GM12878 (cell line): ENCODE results near the gene SLC36A3. TPM values are rescaled to one million over a fixed set of nuclear protein-coding genes. Genes with fewer than 3 reads are reported as not detected.

ENCODE experiments used
- CBX3 ChIP-seq: fragments of 200-600 bp; sonication (generic); IDR thresholded peaks from 2 replicates; pipeline ENCODE4 v1.6.1; 2016; ENCODE audit warnings: low read depth, borderline replicate concordance
- CHD2 ChIP-seq: IDR thresholded peaks from 2 replicates; pipeline ENCODE4 v1.6.1; 2011; ENCODE audit warnings: low read depth, low read length, improper control_type of control experiment, borderline replicate concordance
- CREB1 ChIP-seq: IDR thresholded peaks from 2 replicates; pipeline ENCODE4 v1.6.1; 2012; ENCODE audit warnings: low read depth, mild to moderate bottlenecking, inconsistent platforms
- EP300 ChIP-seq, 2 experiments: fragments of 150-350 bp in 1 of 2; IDR thresholded peaks; 2 replicates each; pipeline ENCODE4 v1.6.1; 2011 to 2012; ENCODE audit warnings: low read depth in 2 of 2, low read length in 2 of 2, borderline replicate concordance in 1 of 2, improper control_type of control experiment in 1 of 2, inconsistent platforms in 1 of 2; ENCODE audit not compliant: control insufficient read depth in 1 of 2
- ESRRA ChIP-seq: IDR thresholded peaks from 2 replicates; pipeline ENCODE4 v1.6.1; 2012; ENCODE audit warnings: mild to moderate bottlenecking, low read length, improper control_type of control experiment
- ETV6 ChIP-seq, 2 experiments: fragments of 450-650 bp in 1 of 2; IDR thresholded peaks in 1 of 2; conservative IDR thresholded peaks in 1 of 2; 2 replicates each; pipeline ENCODE4 v1.6.1; 2014; ENCODE audit warnings: antibody characterized with exemption in 1 of 2, borderline replicate concordance in 1 of 2, low read depth in 1 of 2, mild to moderate bottlenecking in 1 of 2, moderate library complexity in 1 of 2
- FOXM1 ChIP-seq: IDR thresholded peaks from 2 replicates; pipeline ENCODE4 v1.6.1; 2012; ENCODE audit warnings: low read depth, mild to moderate bottlenecking, inconsistent platforms, low read length, moderate library complexity
- HCFC1 ChIP-seq: fragments of 150-350 bp; IDR thresholded peaks from 2 replicates; pipeline ENCODE4 v1.6.1; 2014; ENCODE audit warnings: low read length
- IKZF2 ChIP-seq, 2 experiments: fragments of 450-650 bp; IDR thresholded peaks; 2 replicates each; pipeline ENCODE4 v1.6.1; 2017; ENCODE audit warnings: mild to moderate bottlenecking in 2 of 2, moderate library complexity in 2 of 2
- KDM1A ChIP-seq: fragments of 200-600 bp; sonication (generic); IDR thresholded peaks from 2 replicates; pipeline ENCODE4 v1.6.1; 2016; ENCODE audit warnings: borderline replicate concordance
- MTA3 ChIP-seq: IDR thresholded peaks from 2 replicates; pipeline ENCODE4 v1.6.1; 2012; ENCODE audit warnings: low read length, inconsistent platforms, borderline replicate concordance
- NKRF ChIP-seq: fragments of 450-650 bp; conservative IDR thresholded peaks from 2 replicates; pipeline ENCODE4 v1.6.1; 2017; ENCODE audit warnings: mild to moderate bottlenecking, moderate library complexity
- NR2C1 ChIP-seq: fragments of 450-650 bp; IDR thresholded peaks from 2 replicates; pipeline ENCODE4 v1.6.1; 2017; ENCODE audit warnings: antibody characterized with exemption, mild to moderate bottlenecking, moderate library complexity
- NR2C2 ChIP-seq: IDR thresholded peaks from 2 replicates; pipeline ENCODE4 v1.6.1; 2011; ENCODE audit warnings: borderline replicate concordance, low read depth; ENCODE audit not compliant: control insufficient read depth, insufficient read length
- NR2F1 ChIP-seq: fragments of 450-650 bp; conservative IDR thresholded peaks from 2 replicates; pipeline ENCODE4 v1.6.1; 2017; ENCODE audit warnings: mild to moderate bottlenecking
- SRF ChIP-seq, 2 experiments: IDR thresholded peaks; 2 replicates each; pipeline ENCODE4 v1.6.1; 2011; ENCODE audit warnings: low read depth in 2 of 2, low read length in 2 of 2, mild to moderate bottlenecking in 1 of 2, moderate library complexity in 1 of 2
- STAT1 ChIP-seq: fragments of 450-650 bp; conservative IDR thresholded peaks from 2 replicates; pipeline ENCODE4 v1.6.1; 2014; ENCODE audit warnings: antibody characterized with exemption, mild to moderate bottlenecking
- STAT3 ChIP-seq: IDR thresholded peaks from 2 replicates; pipeline ENCODE4 v1.6.1; 2011; ENCODE audit warnings: low read depth, low read length, improper control_type of control experiment
- SUZ12 ChIP-seq: fragments of 200-600 bp; sonication (generic); IDR thresholded peaks from one replicate; pipeline ENCODE4 v1.6.1; 2018; ENCODE audit warnings: antibody characterized with exemption, mild to moderate bottlenecking; ENCODE audit not compliant: unreplicated experiment
- TARDBP ChIP-seq: IDR thresholded peaks from 2 replicates; pipeline ENCODE4 v1.6.1; 2016; ENCODE audit warnings: borderline replicate concordance
- TBL1XR1 ChIP-seq: IDR thresholded peaks from 2 replicates; pipeline ENCODE4 v1.6.1; 2012; ENCODE audit warnings: low read depth, low read length, improper control_type of control experiment
- TCF12 ChIP-seq: IDR thresholded peaks from 2 replicates; pipeline ENCODE4 v1.6.1; 2011; ENCODE audit warnings: low read depth, mild to moderate bottlenecking, low read length
- TCF3 ChIP-seq: IDR thresholded peaks from 2 replicates; pipeline ENCODE4 v1.6.1; 2012; ENCODE audit warnings: low read depth, mild to moderate bottlenecking, low read length, borderline replicate concordance; ENCODE audit not compliant: insufficient read depth
- TCF7 ChIP-seq: IDR thresholded peaks from 2 replicates; pipeline ENCODE4 v1.6.1; 2014; ENCODE audit warnings: antibody characterized with exemption, borderline replicate concordance
- USF2 ChIP-seq: IDR thresholded peaks from 2 replicates; pipeline ENCODE4 v1.6.1; 2011; ENCODE audit warnings: low read depth, low read length, improper control_type of control experiment, borderline replicate concordance
- ZBTB4 ChIP-seq: fragments of 450-650 bp; formaldehyde crosslinking; IDR thresholded peaks from 2 replicates; pipeline ENCODE4 v1.4.0; 2022; ENCODE audit warnings: mild to moderate bottlenecking, moderate library complexity
- ZNF274 ChIP-seq: IDR thresholded peaks from one replicate; pipeline ENCODE4 v1.8.0; 2011; ENCODE audit not compliant: insufficient read length, insufficient read depth
- polyA plus RNA-seq, 11 experiments: library from polyadenylated mRNA; depleted of rRNA in 4 of 11; unstranded in 6 of 11; stranded (reverse) in 5 of 11; fragments of >200 nt; fragmentation: Nextera tagmentation in 4 of 11; fragmentation: Illumina TruSeq in 1 of 11; extraction: Ambion mirVana in 4 of 11; extraction: Trizol in 1 of 11; gene quantifications; 1 replicate in 1 of 11; 2 replicates in 10 of 11; pipeline versions ENCODE4 v1.2.1 to v1.2.3, GENCODE V29; 2011 to 2016; ENCODE audit warnings: inconsistent platforms in 2 of 11, missing spikeins in 2 of 11, low read depth in 1 of 11
- total RNA-seq, 4 experiments: library from RNA; depleted of rRNA in 3 of 4; stranded (reverse); fragments of >200 nt in 3 of 4; fragmentation: Illumina TruSeq in 1 of 4; extraction: Trizol in 1 of 4; gene quantifications; 2 replicates each; pipeline versions ENCODE4 v1.2.1 to v1.2.3, GENCODE V29; 2013 to 2021

The SLC36A3 gene
- total and polyA plus RNA-seq, 10 of the 15 experiments (the other 5 are each of a cell fraction or from before 2014, with no cell fraction given), result 0.03 TPM; not detected in 9

DNA sequence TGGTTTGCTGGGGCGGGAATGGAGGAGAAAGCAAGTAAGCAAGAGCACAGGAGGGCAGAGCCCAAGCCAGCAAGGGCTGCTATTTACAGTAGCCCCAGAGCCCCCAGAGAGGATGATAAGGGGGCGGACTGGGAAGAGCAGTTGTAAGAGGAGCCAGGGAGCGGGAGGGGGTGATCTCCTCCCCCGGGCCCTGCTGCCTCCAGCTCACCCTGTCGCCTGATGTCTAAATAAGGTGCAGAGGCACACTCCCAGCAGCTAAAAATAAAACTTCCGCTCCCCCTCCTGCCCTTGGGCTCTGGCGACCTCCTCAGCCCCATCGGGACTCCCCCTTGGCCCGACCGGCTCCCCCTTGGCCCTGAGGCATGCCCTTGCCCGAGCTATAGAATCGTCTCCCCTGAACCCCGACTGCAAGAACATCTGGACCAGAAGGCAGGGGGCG, 65.2 kb downstream of the SLC36A3 start (continued):
- no peak for TF ChIP-seq TARDBP
- TF ChIP-seq TBL1XR1, result no peak; the same call in 1 of the 2 replicates
- TF ChIP-seq MTA3, result no peak
- TF ChIP-seq TCF7, result no peak
- 0 out of 2 replicates have a peak, but pooled peaks have one; percentile 16 for TF ChIP-seq TCF12
- TF ChIP-seq STAT3, result no peak
- TF ChIP-seq SUZ12, result no peak
- TF ChIP-seq ZNF274, result no peak
- TF ChIP-seq HCFC1, result no peak
- TF ChIP-seq NKRF, result no peak
- TF ChIP-seq KDM1A, result no peak
- no peak for TF ChIP-seq NR2C1
- no peak for TF ChIP-seq TCF3
- TF ChIP-seq SRF (IDR thresholded peaks at IDR 0.05; ENCODE audit: low read depth in 2 of 2, low read length in 2 of 2), result peak; percentile 23 to 87; a peak in 2 of 4 replicates
- 0 out of 2 replicates have a peak, but pooled peaks have one; percentile 20 for TF ChIP-seq CREB1
- TF ChIP-seq FOXM1, result no peak
- TF ChIP-seq IKZF2 (IDR thresholded peaks at IDR 0.05), result peak; percentile 33 to 49; a peak in 3 of 4 replicates
- no peak for TF ChIP-seq ZBTB4 (CRISPR knock-in tag)
- no peak for TF ChIP-seq STAT1
- peak; percentile 50; the same call in 1 of the 2 replicates for TF ChIP-seq NR2F1
- peak in 1 of 2 experiments; percentile 44; a peak in 1 of 4 replicates for TF ChIP-seq EP300 (IDR thresholded peaks at IDR 0.05; ENCODE audit: borderline replicate concordance in 1 of 2, control insufficient read depth in 1 of 2, low read depth in 2 of 2, low read length in 2 of 2)
- TF ChIP-seq USF2, result no peak
- TF ChIP-seq ESRRA, result no peak
- TF ChIP-seq CHD2, result no peak
- no peak for TF ChIP-seq NR2C2
- no peak for TF ChIP-seq CBX3
- no peak; a peak in 1 of 4 replicates for TF ChIP-seq ETV6 (conservative IDR thresholded peaks at IDR 0.05 in 1 of 2, IDR thresholded peaks at IDR 0.05 in 1 of 2; ENCODE audit: borderline replicate concordance in 1 of 2, low read depth in 1 of 2)
